Effector CD8-positive, alpha-beta T cell (primary cell): ENCODE results near the gene LRRC23.

Source experiments
- DNase-seq: peaks from one replicate; lab custom pipeline; 2025; lab: John Stamatoyannopoulos, UW

The LRRC23 gene

DNA sequence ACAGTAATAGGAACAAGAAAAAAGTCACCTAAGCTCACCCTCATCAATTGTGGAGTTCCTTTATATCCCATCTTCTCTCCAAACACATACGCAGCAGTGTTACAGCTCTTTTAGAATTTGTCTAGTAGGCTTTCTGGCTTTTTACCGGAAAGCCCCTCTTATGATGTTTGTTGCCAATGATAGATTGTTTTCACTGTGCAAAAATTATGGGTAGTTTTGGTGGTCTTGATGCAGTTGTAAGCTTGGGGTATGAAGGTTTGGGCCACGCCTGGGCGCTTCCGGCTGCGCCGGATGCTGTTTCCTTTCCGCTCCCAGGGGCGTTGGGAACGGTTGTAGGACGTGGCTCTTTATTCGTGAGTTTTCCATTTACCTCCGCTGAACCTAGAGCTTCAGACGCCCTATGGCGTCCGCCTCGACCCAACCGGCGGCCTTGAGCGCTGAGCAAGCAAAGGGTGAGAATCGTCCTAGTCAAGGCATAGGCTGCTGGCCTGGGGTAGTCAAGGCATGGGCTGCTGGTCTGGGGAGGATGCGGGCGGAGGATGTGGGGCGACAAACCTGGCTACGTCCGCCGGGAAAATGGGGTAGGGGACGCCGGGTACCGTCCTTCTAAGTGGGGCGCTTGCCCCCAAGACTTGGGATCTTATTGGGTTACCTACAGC is 39.2 kb downstream of the LRRC23 start, which contains the start of the genes C12orf57 and RNU7-1:
C12orf57 (plus strand) TSS at position 301 of the 659 bp plus-strand sequence; CDS start at position 401, 100 bp downstream.
RNU7-1 (plus strand) TSS at position 95 of the 659 bp plus-strand sequence.
- peak; percentile 73 for DNase-seq

DNA sequence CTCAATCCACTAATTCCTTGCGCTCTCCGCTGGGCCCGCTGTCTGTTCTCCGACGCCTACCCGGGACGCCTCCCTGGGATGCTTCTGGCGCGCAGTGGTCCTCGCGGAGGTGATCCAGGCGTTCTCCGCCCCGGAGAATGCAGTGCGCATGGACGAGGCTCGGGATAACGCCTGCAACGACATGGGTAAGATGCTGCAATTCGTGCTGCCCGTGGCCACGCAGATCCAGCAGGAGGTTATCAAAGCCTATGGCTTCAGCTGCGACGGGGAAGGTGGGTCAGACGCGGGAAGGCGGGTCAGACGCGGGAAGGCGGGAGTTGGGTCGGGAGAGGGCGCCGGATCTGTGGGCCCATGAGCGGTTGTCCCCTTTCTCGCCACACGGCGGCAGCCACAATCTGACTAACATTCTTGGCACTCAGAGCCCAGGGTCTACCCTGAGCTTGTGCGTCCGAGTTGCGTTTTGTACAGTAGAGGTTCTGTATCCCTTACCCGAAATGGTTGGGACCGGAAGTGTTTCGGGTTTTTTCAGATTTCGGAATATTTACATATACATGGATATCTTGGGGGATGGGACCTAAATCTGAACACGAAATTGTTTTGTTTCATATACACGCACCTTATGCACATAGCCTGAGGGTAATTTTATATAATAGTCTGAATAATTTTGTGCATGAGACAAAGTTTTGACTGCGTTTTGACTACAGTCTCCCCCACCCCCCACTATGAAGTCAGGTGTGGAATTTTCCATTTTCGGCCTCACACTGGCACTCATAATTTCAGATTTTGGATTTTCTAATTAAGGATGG is 40.0 kb downstream of the LRRC23 start:
- DNase-seq: peak; percentile 79

DNA sequence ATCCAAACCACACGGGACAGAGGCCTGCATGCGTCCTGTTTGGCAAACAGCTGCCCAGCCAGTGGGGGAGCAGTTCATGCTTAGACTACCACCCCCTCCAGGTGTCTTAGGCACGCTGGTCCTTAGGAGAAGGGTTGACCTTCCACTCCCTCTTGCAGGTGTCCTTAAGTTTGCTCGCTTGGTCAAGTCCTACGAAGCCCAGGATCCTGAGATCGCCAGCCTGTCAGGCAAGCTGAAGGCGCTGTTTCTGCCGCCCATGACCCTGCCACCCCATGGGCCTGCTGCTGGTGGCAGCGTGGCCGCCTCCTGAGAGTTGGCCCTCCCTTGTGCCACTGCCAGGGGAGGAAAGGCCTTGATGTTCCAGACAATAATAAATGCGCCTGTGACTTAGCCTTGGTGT is 41.0 kb downstream of the LRRC23 start:
- no peak for DNase-seq

DNA sequence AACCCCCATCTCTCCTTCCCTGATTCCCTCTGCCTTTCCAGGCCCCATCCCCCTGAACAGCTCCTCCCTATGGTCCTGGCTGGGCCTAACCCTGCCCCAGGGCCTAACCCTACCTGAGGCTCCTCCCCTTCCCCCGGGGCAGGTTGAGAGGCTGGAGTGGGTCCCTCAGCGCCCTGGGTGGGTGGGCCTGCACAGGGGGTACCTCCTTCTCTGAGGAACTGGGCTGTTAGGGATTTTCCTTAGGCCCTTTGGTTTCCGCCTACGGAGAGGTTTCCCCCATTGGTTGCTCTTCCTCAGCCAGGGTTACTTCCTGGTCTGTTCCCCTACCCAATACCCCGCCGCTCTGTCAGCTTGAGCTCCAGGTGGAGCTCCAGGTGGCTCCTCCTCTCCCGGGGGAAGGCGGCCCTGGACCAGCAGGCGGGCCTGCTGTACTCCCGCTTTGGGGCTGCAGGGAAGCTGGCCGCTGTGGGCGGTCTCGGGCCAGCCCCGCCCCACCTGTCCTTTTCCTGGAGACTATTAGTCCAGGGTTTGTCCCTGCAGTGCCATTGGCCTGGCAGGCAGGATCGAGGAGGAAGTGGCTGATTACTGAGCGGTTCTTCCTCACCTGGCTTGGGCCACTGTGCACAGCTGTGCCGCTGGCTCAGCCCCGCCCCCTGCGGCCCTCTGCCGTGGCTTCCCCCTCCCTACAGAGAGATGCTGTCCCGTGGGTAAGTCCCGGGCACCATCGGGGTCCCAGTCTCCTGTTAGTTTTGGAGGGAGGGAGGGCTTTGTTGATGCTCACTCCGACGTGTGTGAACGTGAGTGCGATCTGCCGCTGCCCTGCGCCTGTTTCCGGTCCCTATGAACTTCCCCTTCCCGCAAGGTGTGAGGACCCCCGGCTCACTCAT is 41.7 kb downstream of the LRRC23 start:
- DNase-seq: peak; percentile 57

DNA sequence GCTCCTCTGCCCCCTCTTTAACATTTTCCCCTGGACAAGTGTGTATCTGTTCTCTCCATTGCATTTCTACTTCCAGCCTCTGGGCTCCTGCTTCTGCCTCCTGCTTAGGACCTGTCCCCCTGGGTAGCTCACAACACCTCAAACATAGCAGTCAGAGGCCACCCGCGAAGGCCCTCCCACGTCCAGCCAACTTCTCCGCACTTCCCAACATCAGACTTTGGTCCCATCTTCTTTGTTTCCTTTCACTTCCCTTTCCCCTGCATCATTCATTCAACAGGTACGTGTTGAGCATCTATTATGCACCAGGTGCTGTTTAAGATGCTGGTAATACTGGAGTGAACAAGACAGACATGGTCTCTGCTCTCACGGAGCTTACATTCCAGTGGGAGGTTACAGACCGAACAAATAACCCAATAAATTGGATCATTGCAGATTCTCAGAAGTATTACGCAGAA is 42.3 kb downstream of the LRRC23 start:
- DNase-seq: no peak

DNA sequence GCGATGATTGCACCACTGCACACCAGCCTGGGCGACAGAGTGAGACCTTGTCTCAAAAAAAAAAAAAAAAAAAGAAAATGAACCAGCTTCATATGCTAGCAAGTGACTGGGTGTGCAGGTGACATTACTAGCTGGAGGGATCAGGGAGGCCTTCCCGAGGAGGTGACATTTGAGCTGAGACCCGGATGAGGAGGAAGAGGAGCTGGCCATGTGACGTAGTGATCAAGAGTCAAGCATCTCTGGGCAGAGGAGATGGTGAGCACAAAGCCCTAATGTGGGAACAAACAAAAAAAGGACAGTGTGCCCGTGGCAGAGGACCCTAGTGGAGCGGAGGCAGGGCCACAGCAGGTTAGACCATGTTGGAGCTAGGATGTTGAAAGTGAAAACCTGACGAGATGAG is 43.0 kb downstream of the LRRC23 start:
- DNase-seq: no peak

DNA sequence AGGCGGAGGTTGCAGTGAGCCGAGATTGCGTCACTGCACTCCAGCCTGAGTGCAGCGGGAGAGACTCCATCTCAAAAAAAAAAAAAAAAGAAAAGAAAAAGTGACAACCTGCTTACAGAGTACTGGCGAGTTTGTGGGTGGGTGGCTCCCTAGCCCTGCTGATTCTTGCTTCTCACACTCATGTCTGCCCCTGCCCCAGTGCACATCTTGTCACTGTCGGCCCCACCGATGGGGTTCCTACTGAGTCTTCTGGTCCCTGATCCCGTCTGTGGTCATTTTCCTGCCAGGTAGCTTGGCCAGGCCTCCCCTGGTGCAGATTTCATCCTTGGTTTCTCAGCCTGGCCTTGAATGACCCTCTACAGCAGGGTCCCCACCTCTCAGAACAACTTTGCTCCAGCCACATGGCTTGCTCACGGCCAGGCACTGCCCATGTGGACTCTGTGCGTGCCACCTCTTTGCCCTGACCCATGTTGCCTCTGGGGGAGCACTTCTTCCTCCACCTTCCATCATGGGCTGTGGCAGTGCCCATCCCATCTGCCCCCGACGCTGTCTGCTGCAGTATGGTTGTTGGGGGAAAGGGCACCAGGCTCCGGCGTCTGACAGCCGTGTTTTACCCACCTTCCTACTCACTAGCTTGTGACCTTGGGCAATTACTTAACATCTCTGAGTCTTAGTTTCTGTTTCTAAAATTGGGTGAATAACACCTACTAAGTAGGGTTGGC is 44.4 kb downstream of the LRRC23 start:
- DNase-seq: no peak

DNA sequence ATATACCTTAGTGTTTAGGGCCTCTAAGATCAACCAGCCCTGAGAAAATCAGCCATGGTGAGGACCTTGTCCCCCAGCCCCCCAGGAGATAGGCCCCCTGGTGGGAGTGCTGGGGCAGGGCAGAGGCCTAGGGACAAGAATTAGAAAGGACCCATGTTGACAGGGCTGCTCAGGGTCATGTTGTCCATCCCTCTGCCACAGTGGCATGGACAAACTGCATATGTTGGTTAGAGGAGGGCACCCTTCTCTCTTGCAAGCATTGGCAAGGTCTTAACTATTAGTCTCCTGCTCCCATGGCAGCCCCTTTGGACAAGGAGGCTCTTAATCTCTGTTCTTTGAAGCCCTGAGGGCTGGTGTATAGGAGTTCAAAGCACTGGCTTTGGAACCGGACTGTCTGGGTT is 45.8 kb downstream of the LRRC23 start:
- peak; percentile 23 for DNase-seq

DNA sequence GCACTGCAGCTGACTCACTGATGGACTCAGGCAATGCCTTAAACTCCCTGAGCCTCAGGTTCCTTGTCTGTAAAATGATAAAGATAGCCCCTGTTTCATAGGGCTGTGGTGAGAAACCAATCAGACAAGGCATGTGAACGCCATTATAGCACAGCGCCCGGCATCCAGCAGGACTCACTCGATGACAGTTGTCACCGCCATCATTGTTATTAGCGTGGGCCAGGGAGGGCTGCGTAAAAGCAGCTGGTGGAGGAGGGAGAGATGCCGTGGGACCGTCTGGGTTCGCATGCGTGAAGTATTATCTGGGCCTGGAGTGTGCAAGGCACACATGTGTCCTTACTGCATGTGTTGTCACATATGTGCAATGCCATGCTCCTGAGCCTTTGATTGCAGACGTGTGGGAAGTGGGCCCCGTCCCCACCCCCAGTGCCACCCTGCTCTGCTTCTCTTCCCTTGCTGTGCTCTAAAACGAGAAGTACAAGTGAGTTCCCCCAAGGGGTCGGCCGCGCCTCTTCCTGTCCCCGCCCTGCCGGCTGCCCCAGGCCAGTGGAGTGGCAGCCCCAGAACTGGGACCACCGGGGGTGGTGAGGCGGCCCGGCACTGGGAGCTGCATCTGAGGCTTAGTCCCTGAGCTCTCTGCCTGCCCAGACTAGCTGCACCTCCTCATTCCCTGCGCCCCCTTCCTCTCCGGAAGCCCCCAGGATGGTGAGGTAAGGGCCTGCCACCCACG is 46.4 kb downstream of the LRRC23 start, which contains the start of gene PTPN6:
PTPN6 (plus strand) TSS at position 546 of the 730 bp plus-strand sequence; CDS start at position 703, 157 bp downstream.
- DNase-seq: peak; percentile 32

DNA sequence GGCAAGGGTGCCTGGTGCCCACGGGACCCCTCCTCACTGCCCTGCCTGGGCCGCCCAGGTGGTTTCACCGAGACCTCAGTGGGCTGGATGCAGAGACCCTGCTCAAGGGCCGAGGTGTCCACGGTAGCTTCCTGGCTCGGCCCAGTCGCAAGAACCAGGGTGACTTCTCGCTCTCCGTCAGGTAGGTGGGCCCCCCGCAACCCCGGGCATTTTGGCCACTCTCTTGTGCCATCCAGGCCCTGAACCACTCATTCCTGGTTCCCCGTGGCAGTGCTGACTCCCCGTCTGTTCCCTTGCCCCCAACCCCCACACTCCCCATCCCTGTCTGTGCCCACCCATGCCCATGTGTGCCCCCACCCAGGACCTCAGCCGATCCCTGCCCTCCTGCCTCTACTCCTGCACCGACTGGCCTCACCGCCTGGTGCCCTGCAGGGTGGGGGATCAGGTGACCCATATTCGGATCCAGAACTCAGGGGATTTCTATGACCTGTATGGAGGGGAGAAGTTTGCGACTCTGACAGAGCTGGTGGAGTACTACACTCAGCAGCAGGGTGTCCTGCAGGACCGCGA is 47.0 kb downstream of the LRRC23 start:
- no peak for DNase-seq

DNA sequence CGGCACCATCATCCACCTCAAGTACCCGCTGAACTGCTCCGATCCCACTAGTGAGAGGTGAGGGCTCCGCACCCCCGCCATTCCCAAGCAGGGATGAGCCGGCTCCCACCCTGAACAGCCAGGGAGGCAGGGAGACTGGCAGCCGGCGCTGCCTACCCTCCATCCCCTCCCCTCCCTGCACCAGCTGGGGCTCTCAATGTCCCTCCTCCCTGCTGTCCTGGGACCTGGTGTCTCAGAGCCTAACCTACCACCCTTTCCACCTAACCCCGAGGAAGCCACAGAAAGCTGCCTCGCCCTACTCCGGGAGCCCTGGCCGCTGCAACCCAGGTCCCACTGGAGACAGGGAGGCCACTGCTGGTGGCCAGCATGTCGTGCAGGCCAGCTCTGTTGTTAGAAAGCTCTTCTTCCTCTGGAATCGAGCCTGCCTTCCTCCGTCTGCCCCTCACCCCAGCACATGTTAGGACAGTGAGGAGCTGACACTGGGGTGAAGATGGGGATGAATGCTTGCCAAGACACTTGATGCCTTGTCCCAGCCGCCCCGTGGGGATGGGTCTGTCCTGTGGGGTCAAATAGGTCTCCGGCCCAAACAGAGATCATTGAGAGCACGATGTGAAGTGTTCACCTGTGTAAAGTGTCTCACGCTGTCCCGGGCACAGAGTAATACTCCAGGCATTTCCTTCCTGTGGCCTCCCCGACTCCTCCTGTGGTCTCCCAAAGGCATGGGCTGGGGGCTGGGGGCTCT is 47.7 kb downstream of the LRRC23 start:
- no peak for DNase-seq

DNA sequence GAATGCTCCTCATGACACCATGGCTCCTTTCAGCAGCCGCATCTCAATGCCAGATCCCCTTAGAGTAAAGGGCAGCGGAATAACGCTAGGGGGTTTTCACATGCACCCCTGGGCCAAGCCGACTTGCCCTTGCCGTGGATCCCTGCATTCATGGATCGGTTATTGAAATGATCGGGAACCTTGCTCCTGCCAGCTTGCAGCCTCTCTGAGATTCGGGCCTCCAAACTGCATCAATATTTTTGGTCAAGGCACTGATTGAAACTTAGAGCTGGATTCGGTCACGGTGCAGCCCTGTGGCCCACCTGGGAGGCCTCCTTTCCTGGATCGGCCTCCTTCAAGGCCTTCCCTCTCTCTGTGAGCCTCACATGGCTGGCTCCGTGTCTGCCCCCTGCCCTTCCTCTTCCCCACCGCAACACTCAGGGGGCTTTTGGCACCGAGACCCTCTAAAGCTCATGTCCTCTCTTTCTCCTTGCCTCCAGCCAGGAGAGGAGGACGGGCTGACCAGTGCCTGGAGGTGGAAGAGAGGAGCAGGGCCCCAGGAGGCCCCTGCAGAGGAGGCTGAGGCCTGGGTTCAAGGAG is 48.3 kb downstream of the LRRC23 start:
- no peak for DNase-seq

DNA sequence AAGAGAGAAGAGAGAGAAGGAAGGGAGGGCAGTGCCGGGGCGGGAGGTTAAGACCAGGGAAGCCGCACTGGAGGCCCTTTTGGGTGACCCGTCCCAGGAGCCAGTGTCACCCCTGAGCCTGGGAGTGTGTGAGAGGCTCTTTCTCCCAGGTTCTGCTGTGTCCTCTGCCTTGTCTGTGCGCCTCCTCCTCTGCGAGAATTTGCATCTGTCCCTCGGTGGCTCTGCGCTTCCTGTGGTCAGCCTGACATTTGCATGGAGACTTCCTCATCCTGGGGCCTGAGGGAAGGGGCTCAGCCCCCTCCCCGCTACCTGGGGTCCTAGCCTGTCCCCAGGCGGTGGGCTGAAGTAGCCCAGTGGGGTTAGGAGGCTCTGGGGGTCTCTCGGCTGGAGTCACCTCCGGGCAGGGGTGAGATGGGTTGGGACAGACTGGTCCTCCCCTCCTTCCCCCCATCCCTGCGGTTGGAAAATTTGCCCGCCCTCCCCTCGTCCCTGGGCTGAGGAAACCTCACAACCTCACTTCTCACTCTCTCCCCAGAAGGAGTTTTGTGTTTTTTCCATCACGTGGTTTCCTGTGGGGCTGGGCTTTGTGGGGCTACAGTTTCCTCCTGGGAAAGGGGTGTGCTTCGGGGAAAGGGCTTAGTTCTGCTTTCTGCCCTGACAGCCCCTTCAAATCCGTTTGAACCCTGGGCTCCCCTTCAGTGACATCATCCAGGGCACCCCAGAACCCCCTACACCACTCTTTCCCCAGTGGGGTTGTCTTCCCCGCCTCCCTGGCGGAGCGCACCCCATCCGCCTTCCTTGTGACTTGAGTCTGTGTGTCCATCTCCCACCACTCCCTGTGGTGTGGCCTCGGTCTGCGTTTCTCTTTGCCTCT is 49.1 kb downstream of the LRRC23 start:
- peak; percentile 77 for DNase-seq

DNA sequence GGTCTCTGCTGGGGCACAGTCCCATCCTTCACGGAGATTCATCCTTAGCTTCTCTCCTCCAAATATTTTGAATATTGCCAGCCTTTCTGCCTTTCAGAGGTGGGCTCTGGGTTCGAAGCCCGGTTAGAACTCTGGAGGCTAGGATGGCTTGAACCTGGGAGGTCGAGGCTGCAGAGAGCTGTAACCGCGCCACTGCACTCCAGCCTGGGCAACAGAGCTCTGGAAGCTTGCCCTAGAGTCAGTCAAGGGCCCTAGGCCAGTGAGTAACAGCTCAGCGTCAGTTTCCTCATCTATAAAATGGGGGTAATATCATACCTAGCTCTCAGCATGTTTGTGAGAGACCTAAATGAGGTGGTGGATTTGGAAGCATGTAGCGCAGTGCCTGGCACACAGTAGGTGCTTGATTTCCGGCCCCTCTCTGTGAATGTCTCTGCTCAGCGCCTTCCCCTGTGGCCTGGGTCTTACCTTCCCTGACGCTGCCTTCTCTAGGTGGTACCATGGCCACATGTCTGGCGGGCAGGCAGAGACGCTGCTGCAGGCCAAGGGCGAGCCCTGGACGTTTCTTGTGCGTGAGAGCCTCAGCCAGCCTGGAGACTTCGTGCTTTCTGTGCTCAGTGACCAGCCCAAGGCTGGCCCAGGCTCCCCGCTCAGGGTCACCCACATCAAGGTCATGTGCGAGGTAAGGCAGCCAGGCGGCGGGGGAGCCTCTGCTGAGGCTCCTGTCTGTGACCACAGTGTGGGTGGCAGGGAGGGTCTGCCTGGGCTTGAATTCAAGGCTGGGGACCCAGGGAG is 49.9 kb downstream of the LRRC23 start:
- DNase-seq: no peak

DNA sequence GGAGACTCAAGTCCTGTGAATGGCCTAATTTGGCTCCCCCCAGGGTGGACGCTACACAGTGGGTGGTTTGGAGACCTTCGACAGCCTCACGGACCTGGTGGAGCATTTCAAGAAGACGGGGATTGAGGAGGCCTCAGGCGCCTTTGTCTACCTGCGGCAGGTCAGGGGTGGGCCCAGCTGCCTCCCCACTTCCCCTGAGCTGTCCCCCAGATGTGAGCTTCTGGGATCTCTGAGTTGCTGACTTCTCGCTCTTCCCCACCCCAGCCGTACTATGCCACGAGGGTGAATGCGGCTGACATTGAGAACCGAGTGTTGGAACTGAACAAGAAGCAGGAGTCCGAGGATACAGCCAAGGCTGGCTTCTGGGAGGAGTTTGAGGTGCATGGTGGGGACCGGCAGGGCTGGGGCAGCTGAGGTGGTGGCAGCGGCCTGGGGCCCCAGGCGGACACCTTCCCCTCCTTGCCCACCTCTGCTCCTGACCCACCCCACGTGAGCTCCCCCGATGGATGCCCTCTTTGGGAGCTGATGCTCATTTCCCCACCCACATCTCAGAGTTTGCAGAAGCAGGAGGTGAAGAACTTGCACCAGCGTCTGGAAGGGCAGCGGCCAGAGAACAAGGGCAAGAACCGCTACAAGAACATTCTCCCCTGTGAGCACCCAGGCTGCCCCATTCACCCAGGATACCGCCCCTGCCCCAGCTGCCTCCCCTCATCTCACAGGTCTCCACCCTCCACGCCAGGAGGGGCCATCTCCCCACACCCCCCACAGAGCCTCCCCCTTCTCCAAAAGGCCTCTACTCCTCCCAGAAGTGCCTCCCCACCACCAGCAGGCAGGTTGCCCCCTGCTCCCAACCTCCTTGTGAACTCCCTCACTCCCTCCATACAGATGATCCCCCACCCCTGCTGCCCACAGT is 50.7 kb downstream of the LRRC23 start:
- no peak for DNase-seq

DNA sequence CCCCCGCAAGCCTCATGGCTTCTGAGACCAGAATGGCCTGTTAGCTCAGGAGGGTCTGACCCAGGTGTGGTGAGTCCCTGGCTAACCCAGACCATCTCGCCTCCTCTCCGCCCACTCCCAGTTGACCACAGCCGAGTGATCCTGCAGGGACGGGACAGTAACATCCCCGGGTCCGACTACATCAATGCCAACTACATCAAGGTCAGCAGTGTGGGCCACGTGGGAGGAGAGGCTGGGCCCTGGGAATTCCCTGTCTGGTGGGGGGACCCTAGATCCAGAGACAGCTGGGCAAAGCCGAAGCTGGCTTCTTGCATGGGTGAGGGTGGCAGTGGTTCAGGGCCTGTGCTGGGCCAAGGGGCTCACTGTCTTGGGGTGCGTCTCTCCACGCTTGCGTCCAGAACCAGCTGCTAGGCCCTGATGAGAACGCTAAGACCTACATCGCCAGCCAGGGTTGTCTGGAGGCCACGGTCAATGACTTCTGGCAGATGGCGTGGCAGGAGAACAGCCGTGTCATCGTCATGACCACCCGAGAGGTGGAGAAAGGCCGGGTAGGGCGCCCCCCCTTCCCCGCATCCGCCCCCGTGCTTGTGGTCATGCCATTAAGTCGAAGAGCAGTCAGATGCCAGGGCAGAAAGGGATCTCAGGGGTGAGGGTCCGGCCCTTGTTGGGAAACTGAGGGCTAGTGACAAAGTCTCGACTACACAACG is 51.6 kb downstream of the LRRC23 start:
- DNase-seq: no peak
